ENCODE results near the gene SEMA6B.
"Not testable (repeated sequence)": the region's sequence is repeated elsewhere in the genome, so short reads cannot be mapped to it uniquely, and the experiment has no call there.

The SEMA6B gene

GRCh38 chr19:4573682-4574081 is 14.2 kb upstream of the SEMA6B start:
- DNase-seq (ENCODE audit: low read depth in 4 of 4, low spot score in 1 of 4): no peak

GRCh38 chr19:4571305-4571917 is 11.9 kb upstream of the SEMA6B start:
- DNase-seq (ENCODE audit: low read depth in 4 of 4, low spot score in 1 of 4): no peak

- DNase-seq (ENCODE audit: low read depth in 4 of 4, low spot score in 1 of 4): no peak
Measured at GRCh38 chr19:4570916-4571304, 11.4 kb upstream of the SEMA6B start.

- DNase-seq (ENCODE audit: low read depth in 4 of 4, low spot score in 1 of 4): no peak
Measured at GRCh38 chr19:4570402-4570801, 10.9 kb upstream of the SEMA6B start.

GRCh38 chr19:4568886-4569285 is 9.4 kb upstream of the SEMA6B start:
- DNase-seq (ENCODE audit: low read depth in 4 of 4, low spot score in 1 of 4): no peak

- peak; percentile 29 to 45 (median 36) for DNase-seq (ENCODE audit: low read depth in 4 of 4, low spot score in 1 of 4)
Measured at GRCh38 chr19:4567584-4568071, 8.1 kb upstream of the SEMA6B start.

GRCh38 chr19:4566402-4567051 is 7.0 kb upstream of the SEMA6B start:
- no peak for DNase-seq (ENCODE audit: low read depth in 4 of 4, low spot score in 1 of 4)

- DNase-seq (ENCODE audit: low read depth in 4 of 4, low spot score in 1 of 4): not testable (repeated sequence)
Measured at GRCh38 chr19:4563562-4563961, 4.1 kb upstream of the SEMA6B start.

GRCh38 chr19:4562085-4562484 is 2.6 kb upstream of the SEMA6B start:
- DNase-seq (ENCODE audit: low read depth in 4 of 4, low spot score in 1 of 4): not testable (repeated sequence)

GRCh38 chr19:4557971-4558941 is 1.2 kb downstream of the SEMA6B start:
- DNase-seq (ENCODE audit: low read depth in 4 of 4, low spot score in 1 of 4): peak in 1 of 4 experiments; percentile 23

GRCh38 chr19:4557144-4557970 is 2.1 kb downstream of the SEMA6B start:
- no peak for DNase-seq (ENCODE audit: low read depth in 4 of 4, low spot score in 1 of 4)

- DNase-seq (ENCODE audit: low read depth in 4 of 4, low spot score in 1 of 4): no peak
Measured at GRCh38 chr19:4556597-4557127, 2.8 kb downstream of the SEMA6B start.

GRCh38 chr19:4555657-4556561 is 3.6 kb downstream of the SEMA6B start:
- DNase-seq (ENCODE audit: low read depth in 4 of 4, low spot score in 1 of 4): no peak

- no peak for DNase-seq (ENCODE audit: low read depth in 4 of 4, low spot score in 1 of 4)
Measured at GRCh38 chr19:4554717-4555116, 4.8 kb downstream of the SEMA6B start.

GRCh38 chr19:4553775-4554174 is 5.7 kb downstream of the SEMA6B start:
- no peak for DNase-seq (ENCODE audit: low read depth in 4 of 4, low spot score in 1 of 4)

GRCh38 chr19:4553092-4553695 is 6.3 kb downstream of the SEMA6B start:
- no peak for DNase-seq (ENCODE audit: low read depth in 4 of 4, low spot score in 1 of 4)

GRCh38 chr19:4552525-4552819 is 7.0 kb downstream of the SEMA6B start:
- no peak for DNase-seq (ENCODE audit: low read depth in 4 of 4, low spot score in 1 of 4)

GRCh38 chr19:4550479-4551050 is 8.9 kb downstream of the SEMA6B start:
- no peak for DNase-seq (ENCODE audit: low read depth in 4 of 4, low spot score in 1 of 4)

GRCh38 chr19:4550018-4550417 is 9.5 kb downstream of the SEMA6B start:
- no peak for DNase-seq (ENCODE audit: low read depth in 4 of 4, low spot score in 1 of 4)
